H1 (cell line): ENCODE results near the gene ZNF785. TPM values are rescaled to one million over a fixed set of nuclear protein-coding genes. Genes with fewer than 3 reads are reported as not detected.

Experiments
- CTCF ChIA-PET: fragments of 300-600 bp; sonication (Branson Sonifier 250); formaldehyde crosslinking; loops from one replicate; lab custom pipeline; 2021; ENCODE audit not compliant: partially characterized antibody; lab: Charles Lee
- POLR2A ChIA-PET: fragments of 300-600 bp; sonication (Branson Sonifier 250); formaldehyde crosslinking; loops from one replicate; lab custom pipeline; 2021; ENCODE audit warnings: inconsistent platforms; ENCODE audit not compliant: partially characterized antibody; lab: Charles Lee
- DNase-seq, 2 experiments: peaks; one replicate each; pipeline versions ENCODE4 v3.0.0 to v3.0.0-alpha.2; 2010 to 2022; ENCODE audit warnings: low spot score in 2 of 2, low read depth in 1 of 2, mixed read lengths in 1 of 2
- FAIRE-seq: peaks from 2 replicates; lab custom pipeline; 2011; peaks lifted over from hg19 to GRCh38; lab: Jason Lieb, UNC
- H2AFZ ChIP-seq: 2 replicates; pipeline ENCODE4 v1.8.1; 2012; ENCODE audit warnings: low read length, inconsistent platforms
- H2AK5ac ChIP-seq: 2 replicates; pipeline ENCODE4 v1.6.1; 2013; ENCODE audit warnings: low read depth, low read length
- H2BK120ac ChIP-seq: replicated peaks from 2 replicates; pipeline ENCODE3; 2013; ENCODE audit warnings: low read depth, low read length, inconsistent platforms
- H2BK12ac ChIP-seq: 2 replicates; pipeline ENCODE4 v1.6.1; 2013; ENCODE audit warnings: low read depth, low read length
- H2BK15ac ChIP-seq: 2 replicates; pipeline ENCODE4 v1.6.1; 2013; ENCODE audit warnings: low read length
- H2BK20ac ChIP-seq: 2 replicates; pipeline ENCODE4 v1.6.1; 2013; ENCODE audit warnings: low read length
- H2BK5ac ChIP-seq: 2 replicates; pipeline ENCODE4 v1.6.1; 2013; ENCODE audit warnings: low read depth, low read length
- H3K14ac ChIP-seq: 2 replicates; pipeline ENCODE4 v1.6.1; 2013; ENCODE audit warnings: inconsistent platforms; ENCODE audit not compliant: insufficient read length
- H3K18ac ChIP-seq: 2 replicates; pipeline ENCODE4 v1.6.1; 2013; ENCODE audit warnings: low read length; ENCODE audit errors: extremely low read depth
- H3K23ac ChIP-seq: 2 replicates; pipeline ENCODE4 v1.6.1; 2013; ENCODE audit warnings: inconsistent platforms; ENCODE audit not compliant: insufficient read length
- H3K23me2 ChIP-seq: 2 replicates; pipeline ENCODE4 v1.6.1; 2013; ENCODE audit warnings: low read depth, low read length
- H3K27ac ChIP-seq: 2 replicates; pipeline ENCODE4 v1.6.1; 2011; ENCODE audit warnings: low read depth, low read length, inconsistent platforms
- H3K27me3 ChIP-seq, 4 experiments: replicated peaks in 1 of 4; 1 replicate in 1 of 4; 2 replicates in 3 of 4; pipeline versions ENCODE4 v1.6.1 to v1.8.1; 2011 to 2013; ENCODE audit warnings: low read length in 3 of 4, mild to moderate bottlenecking in 3 of 4, inconsistent platforms in 2 of 4, mixed read lengths in 2 of 4, moderate library complexity in 1 of 4; ENCODE audit not compliant: control insufficient read depth in 3 of 4, insufficient read depth in 3 of 4; ENCODE audit errors: extremely low read depth in 1 of 4
- H3K36me3 ChIP-seq, 4 experiments: 2 replicates each; pipeline versions ENCODE4 v1.6.1 to v1.8.1; 2011 to 2013; ENCODE audit warnings: mild to moderate bottlenecking in 4 of 4, low read length in 3 of 4, moderate library complexity in 2 of 4, control low read depth in 1 of 4, inconsistent platforms in 1 of 4; ENCODE audit not compliant: insufficient read depth in 4 of 4, control insufficient read depth in 2 of 4
- H3K4ac ChIP-seq: replicated peaks from 2 replicates; pipeline ENCODE3; 2013; ENCODE audit warnings: low read length, low read depth, mixed read lengths, inconsistent platforms; ENCODE audit not compliant: insufficient read length
- H3K4me1 ChIP-seq, 4 experiments: replicated peaks in 1 of 4; 1 replicate in 1 of 4; 2 replicates in 3 of 4; pipeline versions ENCODE4 v1.6.1 to v1.8.1; 2011 to 2013; ENCODE audit warnings: low read length in 3 of 4, inconsistent platforms in 2 of 4, mixed read lengths in 1 of 4; ENCODE audit not compliant: insufficient read depth in 4 of 4, control insufficient read depth in 3 of 4
- H3K4me2 ChIP-seq, 2 experiments: 2 replicates each; pipeline versions ENCODE4 v1.6.1 to v1.8.1; 2011 to 2013; ENCODE audit warnings: low read depth in 2 of 2, low read length in 2 of 2, control low read depth in 1 of 2, inconsistent platforms in 1 of 2, mild to moderate bottlenecking in 1 of 2; ENCODE audit not compliant: insufficient read depth in 1 of 2
- H3K4me3 ChIP-seq, 4 experiments: fragments of 200-600, 300-600 bp in 1 of 4; sonication (generic), shearing (Covaris generic), sonication (Bioruptor Twin) in 1 of 4; 2 replicates each; pipeline versions ENCODE4 v1.5.1 to v1.8.1; 2011 to 2016; ENCODE audit warnings: low read length in 4 of 4, low read depth in 3 of 4, control low read depth in 2 of 4, inconsistent platforms in 2 of 4, mild to moderate bottlenecking in 2 of 4, mixed read lengths in 1 of 4, moderate library complexity in 1 of 4; ENCODE audit not compliant: insufficient read depth in 2 of 4; ENCODE audit errors: extremely low read depth in 1 of 4
- H3K56ac ChIP-seq: replicated peaks from 2 replicates; pipeline ENCODE3; 2013; ENCODE audit warnings: low read depth, mild to moderate bottlenecking, mixed read lengths, low read length, inconsistent platforms; ENCODE audit not compliant: insufficient read length
- H3K79me1 ChIP-seq: 2 replicates; pipeline ENCODE4 v1.6.1; 2013; ENCODE audit warnings: low read depth, low read length, control low read depth
- H3K79me2 ChIP-seq, 2 experiments: 2 replicates each; pipeline versions ENCODE4 v1.6.1 to v1.8.1; 2012 to 2013; ENCODE audit warnings: low read length in 2 of 2, mild to moderate bottlenecking in 2 of 2, inconsistent platforms in 1 of 2; ENCODE audit not compliant: insufficient read depth in 2 of 2, control insufficient read depth in 1 of 2
- H3K9ac ChIP-seq, 4 experiments: replicated peaks in 1 of 4; 1 replicate in 1 of 4; 2 replicates in 3 of 4; pipeline versions ENCODE4 v1.6.1 to v1.8.1; 2011 to 2013; ENCODE audit warnings: low read depth in 3 of 4, low read length in 3 of 4, control low read depth in 2 of 4, mild to moderate bottlenecking in 2 of 4, moderate library complexity in 2 of 4, inconsistent platforms in 1 of 4; ENCODE audit errors: extremely low read depth in 1 of 4
- H3K9me3 ChIP-seq, 2 experiments: 2 replicates each; pipeline versions ENCODE4 v1.6.1 to v1.8.1; 2012 to 2013; ENCODE audit warnings: mild to moderate bottlenecking in 2 of 2, moderate library complexity in 2 of 2, control low read depth in 1 of 2, inconsistent platforms in 1 of 2, low read depth in 1 of 2, low read length in 1 of 2, mixed read lengths in 1 of 2; ENCODE audit not compliant: insufficient read depth in 2 of 2
- H4K20me1 ChIP-seq, 2 experiments: replicated peaks in 1 of 2; 2 replicates each; pipeline versions ENCODE3 to v1.8.1; 2011 to 2013; ENCODE audit warnings: inconsistent platforms in 2 of 2, low read length in 2 of 2, mild to moderate bottlenecking in 1 of 2; ENCODE audit not compliant: insufficient read depth in 2 of 2, control insufficient read depth in 1 of 2
- H4K5ac ChIP-seq: 2 replicates; pipeline ENCODE4 v1.6.1; 2013; ENCODE audit warnings: low read length, low read depth, mixed read lengths, inconsistent platforms; ENCODE audit not compliant: insufficient read length
- H4K8ac ChIP-seq: 2 replicates; pipeline ENCODE4 v1.8.0; 2013; ENCODE audit warnings: mild to moderate bottlenecking, moderate library complexity, low read length, inconsistent platforms; ENCODE audit not compliant: insufficient read depth; ENCODE audit errors: extremely low read depth
- H4K91ac ChIP-seq: replicated peaks from 2 replicates; pipeline ENCODE3; 2013; ENCODE audit warnings: low read length, mixed read lengths, inconsistent platforms; ENCODE audit not compliant: insufficient read length
- POU5F1 ChIP-seq: IDR thresholded peaks from 2 replicates; pipeline ENCODE4 v1.6.1; 2011; ENCODE audit warnings: low read depth, mild to moderate bottlenecking, low read length, moderate library complexity
- RNF2 ChIP-seq: fragments of 200-900, 300-1000 bp; sonication (generic); IDR thresholded peaks from 2 replicates; pipeline ENCODE4 v1.7.1; 2016; ENCODE audit warnings: borderline replicate concordance, low read depth, mild to moderate bottlenecking, antibody characterized with exemption, low read length; ENCODE audit not compliant: poor library complexity, severe bottlenecking; ENCODE audit errors: missing control alignments
- SIX5 ChIP-seq: IDR thresholded peaks from 2 replicates; pipeline ENCODE4 v1.6.1; 2011; ENCODE audit warnings: mild to moderate bottlenecking, low read depth, low read length
- TAF1 ChIP-seq: IDR thresholded peaks from 2 replicates; pipeline ENCODE4 v1.6.1; 2011; ENCODE audit warnings: mild to moderate bottlenecking, low read depth, low read length
- WGBS, 2 experiments: shearing (Covaris generic) in 1 of 2; methylation state at CpG; one replicate each; pipeline versions ENCODE4 v1.1.6 to v1.1.7; 2013 to 2015; ENCODE audit warnings: low lambda C conversion rate in 2 of 2, mixed read lengths in 2 of 2, inconsistent platforms in 1 of 2, low coverage in 1 of 2, missing lambda C conversion rate in 1 of 2; ENCODE audit not compliant: insufficient replicate concordance in 2 of 2, insufficient coverage in 1 of 2, insufficient read length in 1 of 2; ENCODE audit errors: extremely low coverage in 1 of 2, missing lambda C conversion rate in 1 of 2; 5-methylcytosine and 5-hydroxymethylcytosine counted together
- polyA plus RNA-seq, 7 experiments: library from polyadenylated mRNA; depleted of rRNA in 3 of 7; stranded (reverse) in 5 of 7; unstranded in 2 of 7; fragments of >200 nt in 5 of 7; fragments of 200-250 nt in 2 of 7; gene quantifications; 1 replicate in 5 of 7; 2 replicates in 1 of 7; 4 replicates in 1 of 7; pipeline versions ENCODE4 v1.2.1 to v1.2.3, GENCODE V29; 2011 to 2013; ENCODE audit warnings: missing spikeins in 2 of 7, mixed read lengths in 2 of 7
- total RNA-seq: library from RNA; stranded (reverse); fragmentation: NEBNext Ultra II Directional; extraction: Animal tissue kit (Norgen Biotek cat#: 25700); gene quantifications from 2 replicates; pipeline ENCODE4 v1.2.1, GENCODE V29; 2021

The ZNF785 gene
- total and polyA plus RNA-seq, 2 of the 8 experiments (the other 6 are each of a cell fraction or from before 2014, with no cell fraction given), result 8.6 to 12.9 TPM

GRCh38 chr16:30619638-30620037, 34.1 kb upstream of the ZNF785 start:
- Histone ChIP-seq H3K4ac (no peak overlapping the region), H3K18ac (no peak overlapping the region), H3K23ac (no peak overlapping the region), H3K56ac (no peak overlapping the region), H3K4me1 (0 out of 7 replicates have a peak, but pooled peaks cover 0 to 2% (median 0%) of the 10 kb centered on the region in 4 experiments), H4K5ac (no peak overlapping the region), H4K20me1 (no peaks in the 10 kb centered on the region), H3K36me3 (no peaks in the 10 kb centered on the region), H3K79me1 (no peaks in the 10 kb centered on the region), H3K14ac (no peak overlapping the region), H2BK120ac (no peak overlapping the region), H3K79me2 (no peaks in the 10 kb centered on the region), H3K27ac (no peak overlapping the region), H2AK5ac (no peak overlapping the region), H3K9ac (no peak overlapping the region), H3K4me3 (no peak overlapping the region), H3K23me2 (no peaks in the 10 kb centered on the region), H2BK12ac (no peak overlapping the region), H2AFZ (no peak overlapping the region), H3K27me3 (no peaks in the 10 kb centered on the region; a peak in 2 of 7 replicates), H3K4me2 (no peak overlapping the region), H3K9me3 (no peaks in the 10 kb centered on the region), H4K91ac (no peak overlapping the region), H2BK20ac (no peak overlapping the region), H2BK15ac (no peak overlapping the region), H4K8ac (no peak overlapping the region), H2BK5ac (no peak overlapping the region)
- FAIRE-seq, result no peak
- ChIA-PET POLR2A (interaction anchor here (1.1 to 5.0 kb wide), 4 partner anchors 10 to 190 kb away, joined by 3 to 26 read pairs (median 4); partner anchors contain the start of genes DCTPP1 and ZNF689), CTCF (interaction anchor here (0.6 to 3.1 kb wide), 10 partner anchors 9 to 194 kb away, joined by 3 to 22 read pairs (median 4); partner anchors contain the start of genes DCTPP1 and ZNF689)
- 86% methylated on average over 5 of the region's 5 CpGs; no CpG with 5 or more reads in 1 of the 2 experiments for WGBS, 2 experiments
- no peak for DNase-seq
- TF ChIP-seq SIX5 (no peak), POU5F1 (no peak), RNF2 (no peak), TAF1 (no peak)
